RWPE2 (cell line): Measurements from ENCODE around the gene EXOC7.
A peak's percentile ranks its signal among the peaks of the same experiment; 100 is the strongest.
"Not testable (repeated sequence)": the region's sequence is repeated elsewhere in the genome, so short reads cannot be mapped to it uniquely, and the experiment has no call there.

ENCODE experiments used
- ATAC-seq: fragments of 200-7000 bp; cut with Tn5 transposase; 3 replicates; pipeline ENCODE4 v1.9.1; 2021; ENCODE audit warnings: low read depth
- DNase-seq: peaks from one replicate; pipeline ENCODE4 v3.0.0-alpha.2; 2020; ENCODE audit warnings: low spot score
- H3K27ac ChIP-seq: fragments of 450-650 bp; 2 replicates; pipeline ENCODE4 v1.5.1; 2017; ENCODE audit warnings: mild to moderate bottlenecking; ENCODE audit not compliant: poor library complexity, severe bottlenecking
- H3K27me3 ChIP-seq: fragments of 250-450 bp; sonication (Bioruptor Pico); 2 replicates; pipeline ENCODE4 v1.5.1; 2021; ENCODE audit warnings: mild to moderate bottlenecking, moderate library complexity; ENCODE audit not compliant: insufficient read depth, poor library complexity, severe bottlenecking
- H3K36me3 ChIP-seq: fragments of 250-450 bp; sonication (Bioruptor Pico); 2 replicates; pipeline ENCODE4 v1.5.1; 2020; ENCODE audit warnings: low read depth, mild to moderate bottlenecking, moderate library complexity
- H3K4me1 ChIP-seq: fragments of 250-450 bp; sonication (Bioruptor Pico); 2 replicates; pipeline ENCODE4 v1.5.1; 2021; ENCODE audit warnings: mild to moderate bottlenecking, moderate library complexity; ENCODE audit not compliant: insufficient read depth, poor library complexity, severe bottlenecking
- H3K4me3 ChIP-seq: fragments of 250-450 bp; sonication (Bioruptor Pico); 2 replicates; pipeline ENCODE4 v1.5.1; 2021; ENCODE audit warnings: mild to moderate bottlenecking, moderate library complexity; ENCODE audit not compliant: severe bottlenecking
- H3K9me3 ChIP-seq: fragments of 250-450 bp; sonication (Bioruptor Pico); 2 replicates; pipeline ENCODE4 v1.5.1; 2021; ENCODE audit warnings: mild to moderate bottlenecking, moderate library complexity; ENCODE audit not compliant: severe bottlenecking
- CTCF ChIP-seq: fragments of 450-650 bp; IDR thresholded peaks from one replicate; pipeline ENCODE4 v1.5.1; 2017; ENCODE audit warnings: mild to moderate bottlenecking, moderate library complexity; ENCODE audit not compliant: poor library complexity, severe bottlenecking

The EXOC7 gene

GRCh38 chr17:76071531-76072147, 31.9 kb downstream of the EXOC7 start:
- ATAC-seq (no peak), DNase-seq (no peak)
- no peak for TF ChIP-seq CTCF
- Histone ChIP-seq H3K27ac (peak overlapping the region; percentile 47), H3K27me3 (peaks cover 32% of the 10 kb centered on the region), H3K9me3 (no peaks in the 10 kb centered on the region), H3K4me3 (peak overlapping the region; percentile 71), H3K4me1 (no peaks in the 10 kb centered on the region), H3K36me3 (peaks cover 36% of the 10 kb centered on the region)

- no peak overlapping the region for H3K27ac ChIP-seq
- H3K36me3 ChIP-seq, result peaks cover 90% of the 10 kb centered on the region
- no peak for ATAC-seq
- TF ChIP-seq CTCF, result no peak
- no peak for DNase-seq
- no peaks in the 10 kb centered on the region for H3K9me3 ChIP-seq
- no peaks in the 10 kb centered on the region for H3K27me3 ChIP-seq
- no peaks in the 10 kb centered on the region for H3K4me1 ChIP-seq
- no peak overlapping the region for H3K4me3 ChIP-seq
These were observed 37.8 kb downstream of the EXOC7 start for GRCh38 chr17:76065775-76066174.

GRCh38 chr17:76063875-76064546, 39.6 kb downstream of the EXOC7 start:
- H3K36me3 ChIP-seq, result peaks cover 93% of the 10 kb centered on the region
- H3K4me1 ChIP-seq, result no peaks in the 10 kb centered on the region
- no peak overlapping the region for H3K27ac ChIP-seq
- no peaks in the 10 kb centered on the region for H3K9me3 ChIP-seq
- no peaks in the 10 kb centered on the region for H3K27me3 ChIP-seq
- ATAC-seq, result no peak
- no peak for DNase-seq
- H3K4me3 ChIP-seq, result no peak overlapping the region
- no peak for TF ChIP-seq CTCF

GRCh38 chr17:76058264-76058663, 45.3 kb downstream of the EXOC7 start:
- not testable (repeated sequence) for ATAC-seq, H3K9me3 ChIP-seq, H3K27me3 ChIP-seq, H3K27ac ChIP-seq, H3K4me3 ChIP-seq, DNase-seq
- Histone ChIP-seq H3K36me3 (peaks cover 91% of the 10 kb centered on the region), H3K4me1 (peaks cover 16% of the 10 kb centered on the region)

- peaks cover 88% of the 10 kb centered on the region for H3K36me3 ChIP-seq
- DNase-seq (no peak), ATAC-seq (no peak)
- no peaks in the 10 kb centered on the region for H3K27me3 ChIP-seq
- no peak overlapping the region for H3K27ac ChIP-seq
- H3K9me3 ChIP-seq, result no peaks in the 10 kb centered on the region
- peaks cover 16% of the 10 kb centered on the region for H3K4me1 ChIP-seq
- no peak for TF ChIP-seq CTCF
- H3K4me3 ChIP-seq, result no peak overlapping the region
These were observed 46.7 kb downstream of the EXOC7 start for GRCh38 chr17:76056882-76057281.
